ENCODE measurements around the gene GMPPA.

Gene GMPPA

DNA sequence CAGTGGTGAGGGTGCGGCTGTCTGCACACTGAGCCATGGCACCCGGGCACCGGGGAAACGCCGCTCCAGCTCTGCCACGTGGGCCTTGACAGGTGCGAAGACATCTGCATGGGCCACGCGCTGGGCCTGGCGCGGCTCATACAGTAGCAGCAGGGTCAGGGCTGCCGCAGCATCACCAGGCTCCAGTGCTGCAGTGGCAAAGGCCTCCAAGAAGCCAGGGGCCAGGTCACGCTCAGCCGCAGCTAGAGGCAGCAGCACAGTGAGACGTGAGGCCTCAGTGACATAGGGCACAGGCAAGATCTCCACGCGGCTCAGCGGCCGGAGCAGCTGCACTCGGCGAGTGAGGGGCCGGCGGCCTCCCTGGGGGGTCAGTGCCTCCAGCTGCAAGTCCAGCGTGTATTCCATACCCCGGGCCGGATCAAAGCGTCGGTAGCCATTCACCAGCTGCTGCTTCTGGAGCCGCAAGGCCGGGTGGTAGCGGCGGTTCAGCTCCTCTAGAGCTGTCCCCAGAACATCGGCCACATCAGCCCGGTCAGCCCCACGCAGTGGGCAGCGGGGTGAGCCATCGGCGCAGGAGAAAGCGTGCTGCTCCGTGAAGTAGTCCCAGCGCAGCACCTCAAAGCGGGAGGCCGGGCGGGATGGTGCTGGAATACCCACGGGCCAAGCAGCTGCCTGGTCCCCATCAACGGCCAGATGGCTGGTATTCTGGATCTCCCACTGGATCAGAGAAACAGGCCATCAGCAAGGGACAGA, 41.4 kb downstream of the GMPPA start:
- no peak for DNase-seq (ENCODE audit: extremely low read depth, low read depth)
- no peak overlapping the region for H3K4me3 ChIP-seq (replicated peaks; ENCODE audit: low read depth, low read length)
- TF ChIP-seq, protein P1, sequence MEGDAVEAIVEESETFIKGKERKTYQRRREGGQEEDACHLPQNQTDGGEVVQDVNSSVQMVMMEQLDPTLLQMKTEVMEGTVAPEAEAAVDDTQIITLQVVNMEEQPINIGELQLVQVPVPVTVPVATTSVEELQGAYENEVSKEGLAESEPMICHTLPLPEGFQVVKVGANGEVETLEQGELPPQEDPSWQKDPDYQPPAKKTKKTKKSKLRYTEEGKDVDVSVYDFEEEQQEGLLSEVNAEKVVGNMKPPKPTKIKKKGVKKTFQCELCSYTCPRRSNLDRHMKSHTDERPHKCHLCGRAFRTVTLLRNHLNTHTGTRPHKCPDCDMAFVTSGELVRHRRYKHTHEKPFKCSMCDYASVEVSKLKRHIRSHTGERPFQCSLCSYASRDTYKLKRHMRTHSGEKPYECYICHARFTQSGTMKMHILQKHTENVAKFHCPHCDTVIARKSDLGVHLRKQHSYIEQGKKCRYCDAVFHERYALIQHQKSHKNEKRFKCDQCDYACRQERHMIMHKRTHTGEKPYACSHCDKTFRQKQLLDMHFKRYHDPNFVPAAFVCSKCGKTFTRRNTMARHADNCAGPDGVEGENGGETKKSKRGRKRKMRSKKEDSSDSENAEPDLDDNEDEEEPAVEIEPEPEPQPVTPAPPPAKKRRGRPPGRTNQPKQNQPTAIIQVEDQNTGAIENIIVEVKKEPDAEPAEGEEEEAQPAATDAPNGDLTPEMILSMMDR (IDR thresholded peaks at IDR 0.05; ENCODE audit: low read depth, low read length, missing control alignments) = no peak

DNA sequence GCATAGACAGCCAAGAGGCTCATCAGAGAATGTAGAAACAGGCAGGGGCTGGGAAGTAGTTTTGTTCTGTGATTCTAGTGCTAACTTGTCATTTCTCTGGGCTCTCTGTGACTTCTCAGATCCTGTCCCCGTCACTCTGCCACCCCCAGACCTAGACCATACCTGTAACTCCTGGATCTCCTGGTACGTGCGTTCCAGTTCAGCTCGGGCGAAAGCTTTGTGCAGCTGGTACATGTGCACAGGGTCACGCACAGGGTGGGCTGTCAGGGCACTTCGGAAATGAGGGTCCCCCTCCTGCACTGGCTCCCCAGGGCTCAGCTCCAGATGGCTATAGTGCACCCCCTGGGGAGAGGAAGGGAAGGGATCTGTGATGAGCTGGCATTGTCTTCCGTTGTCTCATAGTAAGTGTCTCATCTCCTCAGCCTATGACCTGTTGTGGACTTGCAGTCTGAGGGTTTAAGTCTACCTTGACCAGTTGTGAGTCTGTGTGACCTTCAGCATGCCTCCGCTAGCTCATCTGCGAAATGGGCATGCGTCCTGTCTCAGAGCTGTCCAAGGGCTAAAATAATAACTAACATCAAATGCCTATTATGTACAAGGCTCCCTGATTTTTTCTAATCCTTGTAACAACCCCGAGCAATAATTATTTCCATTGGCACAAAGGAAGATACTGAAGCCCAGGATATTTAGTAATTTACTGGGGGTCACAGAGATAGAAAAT, 42.3 kb downstream of the GMPPA start:
- TF ChIP-seq, protein P1 (IDR thresholded peaks at IDR 0.05; ENCODE audit: low read depth, low read length, missing control alignments) = no peak
- no peak overlapping the region for H3K4me3 ChIP-seq (replicated peaks; ENCODE audit: low read depth, low read length)
- no peak for DNase-seq (ENCODE audit: extremely low read depth, low read depth)

DNA sequence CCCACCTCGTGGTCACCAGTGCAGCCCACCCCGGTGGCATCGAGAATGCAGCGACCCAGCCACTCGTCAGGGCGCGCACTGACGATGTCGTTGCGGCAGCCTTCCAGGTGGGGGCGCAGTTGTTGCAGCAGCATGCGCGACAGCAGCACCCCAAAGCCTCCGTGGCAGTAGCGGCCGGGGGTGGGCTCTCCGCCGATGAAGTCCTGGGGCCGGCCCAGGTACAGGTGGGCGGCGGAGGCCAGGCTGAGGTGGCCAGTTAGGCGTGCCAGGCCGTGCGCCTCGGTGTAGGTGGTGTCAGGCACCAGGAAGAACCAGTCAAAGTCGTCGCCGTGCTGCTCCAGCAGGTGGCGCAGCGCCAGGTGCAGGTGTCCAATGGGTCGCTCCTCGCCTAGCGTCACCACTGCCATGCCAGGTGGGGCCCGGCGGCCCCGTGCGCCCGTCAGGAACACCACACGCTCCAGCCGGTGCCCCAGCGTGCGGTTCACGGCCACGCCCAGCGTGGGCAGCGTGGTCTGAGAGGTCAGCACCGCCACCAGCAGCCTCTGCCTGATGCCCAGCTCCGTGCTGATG, 43.0 kb downstream of the GMPPA start:
- DNase-seq (ENCODE audit: extremely low read depth, low read depth) = no peak
- peak overlapping the region; percentile 73; the same call in 1 of the 2 replicates for H3K4me3 ChIP-seq (replicated peaks; ENCODE audit: low read depth, low read length)

DNA sequence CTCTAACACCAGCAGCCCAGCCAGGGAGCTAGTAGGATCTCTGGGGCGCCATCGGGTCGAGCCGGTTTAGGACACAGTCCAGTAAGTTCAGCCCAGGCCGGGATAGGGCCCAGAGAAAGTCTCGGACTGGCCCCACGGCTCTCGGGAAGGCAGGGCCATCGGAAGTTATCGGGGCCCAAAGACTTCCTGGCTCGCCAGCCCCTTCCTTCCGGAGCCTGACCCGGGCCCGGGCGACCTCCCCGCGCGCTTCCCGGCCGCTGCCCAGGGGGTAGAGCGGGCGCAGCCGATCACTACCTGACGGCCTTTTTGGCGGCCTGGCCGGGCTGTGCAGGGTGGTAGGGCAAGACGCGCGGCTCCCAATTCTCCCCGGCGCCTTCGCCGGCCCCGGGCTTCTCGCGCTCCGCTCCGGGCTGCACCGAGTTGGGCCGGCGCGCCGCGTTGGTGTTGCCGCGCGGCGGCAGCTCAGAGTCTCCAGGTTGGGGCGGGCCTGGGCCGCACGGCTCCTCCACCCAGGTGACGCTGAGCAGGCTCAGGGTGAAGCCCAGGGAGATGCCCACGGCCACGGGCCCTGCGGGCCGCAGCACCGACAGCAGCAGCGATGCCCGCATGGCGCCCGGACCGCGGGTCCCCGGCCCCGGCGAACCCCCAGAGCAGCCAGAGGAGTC, 44.4 kb downstream of the GMPPA start:
- H3K4me3 ChIP-seq (replicated peaks; ENCODE audit: low read depth, low read length) = peak overlapping the region; percentile 73
- no peak for DNase-seq (ENCODE audit: extremely low read depth, low read depth)
- TF ChIP-seq, protein P1 (IDR thresholded peaks at IDR 0.05; ENCODE audit: low read depth, low read length, missing control alignments) = no peak

More for the DNA sequence above, 43.0 kb downstream of the GMPPA start:
- TF ChIP-seq, protein P1 (IDR thresholded peaks at IDR 0.05; ENCODE audit: low read depth, low read length, missing control alignments) = peak; percentile 80

DNA sequence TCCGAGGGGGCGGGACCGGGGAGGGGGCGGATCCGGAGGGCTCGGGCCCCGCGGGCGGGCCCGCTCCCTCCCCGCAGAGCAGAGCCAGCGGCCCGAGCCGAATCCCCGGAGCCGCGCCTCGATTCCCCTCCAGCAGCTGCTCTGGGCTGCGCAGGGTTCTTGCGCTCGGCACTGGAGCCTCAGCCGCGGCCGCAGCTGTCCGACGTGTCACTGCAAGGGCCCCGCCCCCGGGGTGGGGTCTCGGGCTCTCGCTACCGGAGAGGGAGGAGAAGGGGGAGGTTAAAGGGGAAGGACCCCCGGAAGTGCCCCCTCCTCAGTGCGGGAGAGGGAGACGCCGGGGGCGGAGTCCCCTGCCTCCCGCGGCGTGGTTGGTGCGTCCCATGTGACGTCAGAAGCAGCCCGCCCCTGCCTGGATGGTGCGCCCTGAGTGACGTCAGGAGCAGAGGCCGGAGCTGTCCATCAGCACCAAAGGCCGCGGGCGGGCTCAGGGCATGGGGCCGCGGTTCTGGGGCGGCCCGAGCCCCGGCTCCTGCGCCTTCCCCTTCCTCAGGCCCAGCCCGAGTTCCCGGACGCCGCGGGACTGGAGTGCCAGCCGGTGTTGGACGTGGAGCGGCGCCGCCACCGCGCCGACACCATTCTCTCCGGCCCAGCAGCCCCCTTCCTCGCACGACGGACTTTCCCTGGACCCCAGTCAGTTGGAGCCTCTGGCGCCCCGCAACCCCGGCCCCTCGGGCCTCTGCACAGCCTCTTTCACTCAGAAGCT, 45.1 kb downstream of the GMPPA start, which contains the start of the genes CHPF and TMEM198:
TSS of gene CHPF (minus strand) at position 214 of the 763 bp plus-strand sequence. CDS start 271 bp downstream, outside the sequence.
TSS of gene TMEM198 (plus strand) at position 433 of the 763 bp plus-strand sequence. CDS start 700 bp downstream, outside the sequence.
- peak within 1 kb of the TSS; percentile 73 for H3K4me3 ChIP-seq (replicated peaks; ENCODE audit: low read depth, low read length)
- DNase-seq (ENCODE audit: extremely low read depth, low read depth) = peak; percentile 89
- TF ChIP-seq, protein P1 (IDR thresholded peaks at IDR 0.05; ENCODE audit: low read depth, low read length, missing control alignments) = no peak

DNA sequence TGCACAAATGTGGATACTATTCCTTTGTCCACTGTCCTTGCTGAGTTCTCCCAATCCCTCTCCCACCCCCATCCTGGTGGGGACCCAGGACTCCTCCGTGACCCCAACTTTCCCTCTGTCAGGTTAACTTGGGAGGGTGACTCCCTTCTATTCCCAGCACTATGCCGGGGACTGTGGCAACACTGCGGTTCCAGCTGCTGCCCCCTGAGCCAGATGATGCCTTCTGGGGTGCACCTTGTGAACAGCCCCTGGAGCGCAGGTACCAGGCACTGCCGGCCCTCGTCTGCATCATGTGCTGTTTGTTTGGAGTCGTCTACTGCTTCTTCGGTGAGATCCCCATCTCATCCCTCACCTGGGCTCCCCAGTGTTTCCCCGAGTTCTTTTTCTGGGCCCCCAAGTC, 45.9 kb downstream of the GMPPA start:
- H3K4me3 ChIP-seq (replicated peaks; ENCODE audit: low read depth, low read length) = peak overlapping the region; percentile 73; the same call in 1 of the 2 replicates
- TF ChIP-seq, protein P1 (IDR thresholded peaks at IDR 0.05; ENCODE audit: low read depth, low read length, missing control alignments) = no peak
- no peak for DNase-seq (ENCODE audit: extremely low read depth, low read depth)
